Stomach (tissue), 4 donors: ENCODE data around the gene CEP72.

Experiments used
- CTCF ChIP-seq, 7 experiments: fragments of 450-650 bp in 4 of 7; fragments of 200-600 bp in 3 of 7; sonication (generic) in 3 of 7; IDR thresholded peaks; one replicate each; pipeline ENCODE4 v1.5.1; 2016 to 2019; ENCODE audit warnings: antibody characterized with exemption in 7 of 7, control low read depth in 2 of 7, mild to moderate bottlenecking in 1 of 7
- EP300 ChIP-seq: sonication (generic); formaldehyde crosslinking; IDR thresholded peaks from one replicate; pipeline ENCODE4 v1.6.1; 2017; ENCODE audit warnings: antibody characterized with exemption
- POLR2A ChIP-seq, 4 donors: fragments of 450-650 bp; IDR thresholded peaks; one replicate each; pipeline ENCODE4 v1.6.1; 2016; ENCODE audit warnings: antibody characterized with exemption in 4 of 4, control low read depth in 2 of 4, mild to moderate bottlenecking in 1 of 4, moderate library complexity in 1 of 4
- POLR2AphosphoS5 ChIP-seq, 3 donors: sonication (generic); formaldehyde crosslinking; IDR thresholded peaks; one replicate each; pipeline ENCODE4 v1.6.1; 2016; ENCODE audit warnings: antibody characterized with exemption in 3 of 3

DNA sequence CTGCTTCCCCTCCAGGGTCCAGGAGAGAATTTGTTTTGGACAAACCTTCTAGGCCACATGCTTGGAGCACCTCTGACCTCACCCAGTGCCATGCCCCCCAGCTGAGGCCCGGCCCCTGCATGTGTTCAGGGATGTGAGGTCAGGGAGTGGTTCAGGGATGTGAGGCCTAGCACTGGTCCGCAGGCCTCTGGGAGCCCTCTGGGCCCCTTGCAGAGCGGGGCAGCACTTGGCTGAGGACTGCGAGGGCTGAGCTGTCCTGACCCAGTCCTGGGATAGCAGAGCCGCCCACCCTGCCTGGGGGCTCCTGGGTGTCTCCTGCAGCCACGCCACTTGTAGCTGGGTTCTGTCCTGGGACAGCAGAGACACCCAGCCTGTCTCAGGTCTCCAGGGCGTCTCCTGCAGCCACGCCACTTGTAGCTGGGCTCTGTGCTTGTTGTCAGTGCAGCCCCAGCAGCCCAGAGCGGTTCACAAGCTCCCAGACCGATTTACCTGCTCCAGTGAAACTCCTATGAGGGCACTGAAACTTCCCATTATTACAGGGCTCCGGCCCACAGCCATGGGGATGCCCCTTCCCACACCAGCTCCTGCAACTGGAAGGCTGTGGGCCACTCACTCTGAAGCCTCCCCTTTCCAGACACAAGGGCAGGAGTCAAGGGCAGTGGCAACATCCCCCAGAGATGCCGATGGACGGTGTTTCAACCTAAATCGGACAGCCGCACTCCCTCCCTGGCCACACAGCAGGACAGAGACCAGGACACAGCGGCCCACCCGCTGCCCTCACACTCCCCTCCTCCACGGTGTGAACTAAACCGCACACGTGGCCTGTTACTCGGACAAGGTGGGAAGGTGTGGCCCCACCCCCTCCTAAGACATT is 5.4 kb upstream of the CEP72 start:
- no peak for TF ChIP-seq CTCF (IDR thresholded peaks at IDR 0.05)
- TF ChIP-seq POLR2A (IDR thresholded peaks at IDR 0.05): no peak
- no peak for TF ChIP-seq EP300
- no peak for TF ChIP-seq POLR2AphosphoS5 (IDR thresholded peaks at IDR 0.05)
